ENCODE data around the gene LHX4.

GRCh38 chr1:180186831-180187230, 43.2 kb upstream of the LHX4 start:
- no peak for TF ChIP-seq POLR2A (IDR thresholded peaks at IDR 0.05)
- TF ChIP-seq CTCF (IDR thresholded peaks at IDR 0.05 in 4 of 5, conservative IDR thresholded peaks at IDR 0.05 in 1 of 5) = no peak
